NB4 (cell line): ENCODE measurements around the gene PPP4R4.
"Not testable (repeated sequence)": the region's sequence is repeated elsewhere in the genome, so short reads cannot be mapped to it uniquely, and the experiment has no call there.

Experiments
- DNase-seq: peaks from one replicate; pipeline ENCODE4 v3.0.0; 2010; ENCODE audit warnings: low read depth
- H3K4me3 ChIP-seq: one replicate; pipeline ENCODE4 v1.5.1; 2011; ENCODE audit warnings: mild to moderate bottlenecking, low read depth, low read length, moderate library complexity
- CTCF ChIP-seq: IDR thresholded peaks from one replicate; pipeline ENCODE4 v1.5.1; 2012; ENCODE audit warnings: low read depth, low read length
- MYC ChIP-seq: IDR thresholded peaks from 2 replicates; pipeline ENCODE4 v1.6.1; 2011; ENCODE audit warnings: low read depth, low read length
- POLR2A ChIP-seq: IDR thresholded peaks from 2 replicates; pipeline ENCODE4 v1.6.1; 2011; ENCODE audit warnings: mild to moderate bottlenecking; ENCODE audit not compliant: insufficient read length; ENCODE audit errors: extremely low read depth
- TF ChIP-seq, protein P1 (sequence below): IDR thresholded peaks from 2 replicates; pipeline ENCODE4 v1.6.1; 2011; ENCODE audit warnings: low read depth, low read length

The PPP4R4 gene

DNA sequence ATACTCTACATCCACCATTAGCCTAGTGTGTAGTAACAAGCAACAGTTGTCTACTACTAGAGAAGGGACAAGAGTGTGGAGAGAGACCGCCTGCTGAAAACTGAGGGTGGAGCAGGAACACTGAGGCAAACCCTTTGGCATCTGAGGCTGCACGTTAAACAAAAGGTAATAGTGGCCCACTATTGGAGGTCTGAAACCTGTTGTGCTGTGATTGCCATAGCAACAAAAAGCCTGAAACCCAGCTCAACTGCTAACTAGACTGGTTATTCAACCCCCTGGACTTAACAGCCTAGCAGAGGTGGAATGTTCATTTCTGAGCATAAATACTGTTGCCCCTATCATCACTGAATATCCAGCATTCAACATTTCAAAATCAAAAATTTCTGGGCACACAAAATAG, 43.0 kb downstream of the PPP4R4 start:
- DNase-seq, result no peak
- H3K4me3 ChIP-seq, result no peak overlapping the region
- no peak for TF ChIP-seq CTCF
- TF ChIP-seq, protein P1, sequence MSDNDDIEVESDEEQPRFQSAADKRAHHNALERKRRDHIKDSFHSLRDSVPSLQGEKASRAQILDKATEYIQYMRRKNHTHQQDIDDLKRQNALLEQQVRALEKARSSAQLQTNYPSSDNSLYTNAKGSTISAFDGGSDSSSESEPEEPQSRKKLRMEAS, result no peak
- no peak for TF ChIP-seq MYC
- no peak for TF ChIP-seq POLR2A

GRCh38 chr14:94218198-94218886, 44.2 kb downstream of the PPP4R4 start:
- DNase-seq, H3K4me3 ChIP-seq: not testable (repeated sequence)

- H3K4me3 ChIP-seq, result no peak overlapping the region
- TF ChIP-seq, protein P1, result no peak
- TF ChIP-seq POLR2A (no peak), CTCF (no peak), MYC (no peak)
- DNase-seq, result no peak
These were observed 49.9 kb downstream of the PPP4R4 start for GRCh38 chr14:94224040-94224439.

GRCh38 chr14:94225460-94226378, 51.6 kb downstream of the PPP4R4 start:
- DNase-seq, result no peak
- no peak for TF ChIP-seq MYC
- TF ChIP-seq CTCF, result no peak
- TF ChIP-seq, protein P1, result no peak
- TF ChIP-seq POLR2A, result no peak
- no peak overlapping the region for H3K4me3 ChIP-seq

- TF ChIP-seq MYC, result no peak
- TF ChIP-seq, protein P1, result no peak
- TF ChIP-seq CTCF, result no peak
- no peak for TF ChIP-seq POLR2A
- no peak for DNase-seq
- H3K4me3 ChIP-seq, result no peak overlapping the region
These were observed 52.9 kb downstream of the PPP4R4 start for GRCh38 chr14:94227029-94227428.

DNA sequence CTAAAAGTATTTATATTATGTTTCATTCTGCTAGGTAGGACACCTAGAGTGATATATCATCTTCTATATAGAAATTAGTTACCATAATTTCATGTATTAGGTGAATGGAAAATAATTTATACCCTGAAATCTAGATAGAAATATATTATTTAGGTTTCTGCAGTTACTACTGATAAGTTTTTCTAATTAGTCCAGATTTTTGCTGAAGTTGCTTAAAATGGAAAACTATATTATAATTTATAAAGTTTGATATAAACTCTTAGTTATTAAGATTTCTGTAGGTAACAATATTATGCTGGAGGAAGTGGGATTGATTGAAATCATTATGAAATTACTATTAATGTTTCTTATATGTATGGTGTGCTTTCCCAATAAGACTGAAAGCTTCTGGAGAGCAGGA, 62.9 kb downstream of the PPP4R4 start:
- DNase-seq, result no peak
- no peak overlapping the region for H3K4me3 ChIP-seq
- TF ChIP-seq, protein P1, result no peak
- TF ChIP-seq POLR2A (no peak), CTCF (no peak), MYC (no peak)
